Measurements from ENCODE around the gene CMTM8. TPM values are rescaled to one million over a fixed set of nuclear protein-coding genes. Genes with fewer than 3 reads are reported as not detected.

CMTM8 gene
- total and polyA plus RNA-seq, 2 of the 8 experiments (the other 6 are each of a cell fraction or from before 2014, with no cell fraction given), result 10.5 to 22.4 TPM

DNA sequence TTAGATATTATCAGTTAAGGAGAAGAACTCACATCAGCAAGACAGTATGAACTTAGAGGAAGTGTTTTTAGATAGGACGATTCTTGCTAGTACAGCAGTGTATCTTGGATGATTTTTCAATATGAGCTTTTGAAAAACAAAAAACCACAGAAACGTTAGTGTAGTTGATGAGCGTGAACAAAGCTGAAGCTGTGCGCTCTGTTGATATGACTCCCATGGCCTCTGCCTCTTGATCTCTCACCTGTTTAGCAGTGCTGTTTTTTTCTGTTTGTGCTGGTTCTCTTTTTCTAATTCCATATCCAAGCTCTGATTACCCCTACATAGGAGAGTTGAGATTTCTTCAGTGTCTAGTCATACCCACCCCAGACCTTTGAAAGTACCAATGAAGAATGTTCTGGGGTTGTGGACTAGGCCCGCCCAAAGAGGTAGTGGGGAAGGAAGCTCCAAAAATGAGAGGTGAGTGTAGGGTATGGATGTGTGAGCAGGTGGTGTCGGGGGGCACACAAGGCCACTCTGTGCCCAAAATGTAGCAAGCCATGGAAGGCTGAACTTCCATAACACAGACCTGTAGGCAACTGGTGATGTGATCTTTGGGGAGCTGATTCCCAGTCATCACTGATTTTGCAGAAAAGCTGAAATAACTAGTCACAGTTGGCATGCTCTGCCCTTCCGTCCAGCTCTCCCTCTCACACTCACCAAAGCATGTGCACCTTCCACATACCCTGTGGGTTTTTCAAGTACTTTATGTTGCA lies 133.2 kb downstream of the CMTM8 start (continued):
- TF ChIP-seq NANOG (IDR thresholded peaks at IDR 0.05; ENCODE audit: insufficient read depth, low read depth, low read length, poor library complexity, severe bottlenecking), result no peak
- TF ChIP-seq EP300 (IDR thresholded peaks at IDR 0.05; ENCODE audit: borderline replicate concordance in 1 of 2, low read depth in 2 of 2, low read length in 2 of 2), result no peak
- no peak for TF ChIP-seq HDAC2 (IDR thresholded peaks at IDR 0.05; ENCODE audit: borderline replicate concordance in 1 of 2, low read depth in 2 of 2, low read length in 2 of 2)
